Keratinocyte (primary cell): ENCODE measurements around the gene SMARCD1.

Source experiments
- EZH2 ChIP-seq: IDR thresholded peaks from one replicate; pipeline ENCODE4 v1.6.1; 2012; ENCODE audit warnings: inconsistent platforms, mild to moderate bottlenecking, low read length, moderate library complexity
- TF ChIP-seq, protein P1 (sequence below), 3 experiments: IDR thresholded peaks in 1 of 3; conservative IDR thresholded peaks in 1 of 3; optimal IDR thresholded peaks in 1 of 3; 2 replicates in 2 of 3; 3 replicates in 1 of 3; pipeline versions ENCODE3 to v1.5.1; 2011; ENCODE audit warnings: low read length in 3 of 3, mild to moderate bottlenecking in 3 of 3, moderate library complexity in 2 of 3, control low read depth in 1 of 3, inconsistent platforms in 1 of 3; ENCODE audit not compliant: insufficient read depth in 2 of 3; ENCODE audit errors: extremely low read depth in 1 of 3

DNA sequence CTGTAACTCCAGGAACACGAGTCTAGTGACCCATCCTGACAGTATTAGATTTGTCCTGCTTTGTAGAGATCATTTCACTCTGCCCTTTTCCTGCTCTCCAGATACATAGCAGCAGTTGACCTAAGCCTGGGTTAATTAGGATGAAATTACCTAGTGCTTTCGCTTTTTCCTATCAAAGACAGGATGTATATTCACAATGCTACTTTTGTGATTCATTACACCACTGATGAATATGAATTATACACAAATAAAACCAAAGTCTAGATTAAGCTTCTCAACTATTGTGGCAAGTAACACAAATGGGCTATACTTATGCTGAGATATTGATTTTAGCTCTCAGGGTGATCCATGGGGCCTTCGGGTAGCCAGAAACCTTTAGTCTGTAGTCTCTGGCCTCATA lies 64.2 kb downstream of the SMARCD1 start:
- TF ChIP-seq, protein P1, sequence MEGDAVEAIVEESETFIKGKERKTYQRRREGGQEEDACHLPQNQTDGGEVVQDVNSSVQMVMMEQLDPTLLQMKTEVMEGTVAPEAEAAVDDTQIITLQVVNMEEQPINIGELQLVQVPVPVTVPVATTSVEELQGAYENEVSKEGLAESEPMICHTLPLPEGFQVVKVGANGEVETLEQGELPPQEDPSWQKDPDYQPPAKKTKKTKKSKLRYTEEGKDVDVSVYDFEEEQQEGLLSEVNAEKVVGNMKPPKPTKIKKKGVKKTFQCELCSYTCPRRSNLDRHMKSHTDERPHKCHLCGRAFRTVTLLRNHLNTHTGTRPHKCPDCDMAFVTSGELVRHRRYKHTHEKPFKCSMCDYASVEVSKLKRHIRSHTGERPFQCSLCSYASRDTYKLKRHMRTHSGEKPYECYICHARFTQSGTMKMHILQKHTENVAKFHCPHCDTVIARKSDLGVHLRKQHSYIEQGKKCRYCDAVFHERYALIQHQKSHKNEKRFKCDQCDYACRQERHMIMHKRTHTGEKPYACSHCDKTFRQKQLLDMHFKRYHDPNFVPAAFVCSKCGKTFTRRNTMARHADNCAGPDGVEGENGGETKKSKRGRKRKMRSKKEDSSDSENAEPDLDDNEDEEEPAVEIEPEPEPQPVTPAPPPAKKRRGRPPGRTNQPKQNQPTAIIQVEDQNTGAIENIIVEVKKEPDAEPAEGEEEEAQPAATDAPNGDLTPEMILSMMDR (optimal IDR thresholded peaks at IDR 0.05 in 1 of 3, IDR thresholded peaks at IDR 0.05 in 1 of 3, conservative IDR thresholded peaks at IDR 0.05 in 1 of 3; ENCODE audit: extremely low read depth in 1 of 3, insufficient read depth in 2 of 3, low read length in 3 of 3): no peak
- TF ChIP-seq EZH2: no peak
